MG63 (cell line): ENCODE results near the gene MTHFD1L. TPM values are rescaled to one million over a fixed set of nuclear protein-coding genes. Genes with fewer than 3 reads are reported as not detected.
"Not testable (repeated sequence)": the region's sequence is repeated elsewhere in the genome, so short reads cannot be mapped to it uniquely, and the experiment has no call there.

Experiments used
- DNase-seq: peaks from one replicate; pipeline ENCODE4 v3.0.0-alpha.2; 2020
- H3K27me3 ChIP-seq: fragments of 250-450 bp; sonication (Bioruptor Pico); 2 replicates; pipeline ENCODE4 v1.5.1; 2020; ENCODE audit warnings: mild to moderate bottlenecking, moderate library complexity
- H3K36me3 ChIP-seq: fragments of 250-450 bp; sonication (Bioruptor Pico); 2 replicates; pipeline ENCODE4 v1.5.1; 2020; ENCODE audit warnings: mild to moderate bottlenecking, moderate library complexity
- H3K4me3 ChIP-seq: fragments of 250-450 bp; sonication (Bioruptor Pico); 2 replicates; pipeline ENCODE4 v1.5.1; 2020; ENCODE audit warnings: mild to moderate bottlenecking, moderate library complexity
- H3K9me3 ChIP-seq: fragments of 250-450 bp; sonication (Bioruptor Pico); 2 replicates; pipeline ENCODE4 v1.5.1; 2020; ENCODE audit warnings: mild to moderate bottlenecking, moderate library complexity
- total RNA-seq: library from RNA; depleted of rRNA; stranded (reverse); fragments of >200 nt; shearing (Covaris generic); gene quantifications from 2 replicates; pipeline ENCODE4 v1.2.3, GENCODE V29; 2014; ENCODE audit warnings: low replicate concordance

Gene MTHFD1L
- total RNA-seq, 1 experiment from 2014 or later, result 64.8 TPM

DNA sequence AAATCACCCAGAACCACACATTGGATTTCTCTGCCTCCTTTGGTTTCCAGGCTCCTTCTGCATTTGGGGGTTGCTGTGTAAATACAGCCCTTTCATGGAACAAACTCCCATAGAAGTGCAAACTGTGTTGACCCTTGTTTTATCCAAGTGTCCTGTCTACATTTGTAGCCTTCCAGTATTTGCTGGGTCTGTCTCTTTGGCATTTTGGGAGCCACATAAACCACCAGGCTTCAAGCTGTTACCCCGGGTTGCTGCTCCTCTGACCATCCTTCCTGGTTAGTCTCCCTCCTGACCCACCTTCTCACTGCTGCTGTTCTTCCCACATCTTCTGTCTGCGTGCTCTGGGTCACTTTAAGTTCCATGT lies 7.6 kb upstream of the MTHFD1L start:
- Histone ChIP-seq H3K27me3 (no peaks in the 10 kb centered on the region), H3K9me3 (peaks cover 3% of the 10 kb centered on the region; the same call in 1 of the 2 replicates), H3K4me3 (no peak overlapping the region), H3K36me3 (no peaks in the 10 kb centered on the region)
- DNase-seq, result no peak

DNA sequence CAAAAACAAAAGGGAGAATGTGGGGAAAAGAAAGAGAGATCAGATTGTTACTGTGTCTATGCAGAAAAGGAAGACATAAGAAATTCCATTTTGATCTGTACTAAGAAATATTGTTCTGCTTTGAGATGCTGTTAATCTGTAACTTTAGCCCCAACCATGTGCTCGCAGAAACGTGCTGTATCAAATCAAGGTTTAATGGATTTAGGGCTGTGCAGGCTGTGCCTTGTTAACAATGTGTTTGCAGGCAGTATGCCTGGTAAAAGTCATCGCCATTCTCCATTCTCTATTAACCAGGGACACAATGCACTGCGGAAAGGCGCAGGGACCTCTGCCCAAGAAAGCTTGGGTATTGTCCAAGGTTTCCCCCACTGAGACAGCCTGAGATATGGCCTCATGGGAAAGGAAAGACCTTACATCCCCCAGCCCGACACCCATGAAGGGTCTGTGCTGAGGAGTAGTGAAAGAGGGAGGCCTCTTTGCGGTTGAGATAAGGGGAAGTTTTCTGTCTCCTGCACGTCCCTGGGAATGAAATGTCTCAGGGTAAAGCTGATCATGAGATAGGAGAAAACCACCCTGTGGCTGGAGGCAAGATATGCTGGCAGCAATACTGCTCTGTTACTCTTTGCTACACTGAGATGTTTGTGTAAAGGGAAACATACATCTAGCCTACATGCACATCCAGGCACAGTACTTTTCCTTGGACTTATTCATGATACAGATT lies 3.9 kb upstream of the MTHFD1L start:
- DNase-seq, H3K9me3 ChIP-seq, H3K4me3 ChIP-seq, H3K36me3 ChIP-seq, H3K27me3 ChIP-seq: not testable (repeated sequence)

DNA sequence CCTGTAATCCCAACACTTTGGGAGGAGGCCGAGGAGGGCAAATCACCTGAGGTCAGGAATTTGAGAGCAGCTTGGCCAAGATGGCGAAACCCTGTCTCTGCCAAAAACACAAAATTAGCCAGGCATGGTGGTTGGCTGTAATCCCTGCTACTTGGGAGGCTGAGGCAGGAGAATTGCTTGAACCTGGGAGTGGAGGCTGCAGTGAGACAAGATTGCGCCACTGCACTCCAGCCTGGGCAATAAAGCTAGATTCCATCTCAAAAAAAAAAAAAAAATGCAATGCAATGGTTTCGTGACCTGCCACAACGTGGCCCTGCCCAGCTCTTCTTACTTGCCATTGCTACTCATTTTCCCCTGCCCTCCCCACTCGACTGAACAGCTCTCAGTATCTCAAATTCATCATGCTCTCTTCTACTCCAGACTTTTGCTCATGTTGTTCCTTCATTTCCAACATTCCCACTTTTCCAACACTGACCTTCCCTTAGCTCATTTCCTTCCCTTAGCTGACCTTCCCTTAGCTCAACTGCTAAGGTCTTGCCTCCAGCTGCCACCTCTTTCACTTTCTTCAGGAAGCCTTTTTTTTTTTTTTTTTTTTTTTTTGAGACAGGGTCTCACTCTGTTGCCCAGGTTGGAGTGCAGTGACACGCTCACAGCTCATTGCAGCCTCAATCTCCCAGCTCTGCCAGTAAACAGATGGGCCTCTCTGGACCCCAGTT lies 2.1 kb upstream of the MTHFD1L start:
- DNase-seq, result no peak

DNA sequence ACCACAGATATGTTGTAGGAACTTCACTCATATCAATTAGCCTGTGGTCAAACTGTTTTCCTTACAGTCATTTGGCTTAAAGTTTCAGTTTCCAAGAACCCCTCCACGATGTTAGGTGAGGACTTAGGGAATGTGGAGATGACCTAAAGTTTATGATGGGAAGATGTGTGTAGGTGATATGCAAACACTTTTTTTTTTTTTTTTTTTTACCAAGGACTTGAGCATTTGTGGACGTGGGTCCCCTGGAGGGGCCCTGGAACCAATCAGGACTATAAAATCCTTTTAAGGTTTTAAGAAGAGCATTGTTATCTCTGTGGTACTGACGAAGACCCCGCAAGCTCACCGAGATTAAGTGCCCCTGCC lies 478 bp upstream of the MTHFD1L start:
- no peak for DNase-seq
- peaks cover 32% of the 10 kb centered on the region for H3K36me3 ChIP-seq

More for the DNA sequence above, 2.1 kb upstream of the MTHFD1L start:
- H3K36me3 ChIP-seq, result peaks cover 20% of the 10 kb centered on the region
- no peaks in the 10 kb centered on the region; the same call in 1 of the 2 replicates for H3K9me3 ChIP-seq
- no peaks in the 10 kb centered on the region for H3K27me3 ChIP-seq
- H3K4me3 ChIP-seq, result no peak overlapping the region

DNA sequence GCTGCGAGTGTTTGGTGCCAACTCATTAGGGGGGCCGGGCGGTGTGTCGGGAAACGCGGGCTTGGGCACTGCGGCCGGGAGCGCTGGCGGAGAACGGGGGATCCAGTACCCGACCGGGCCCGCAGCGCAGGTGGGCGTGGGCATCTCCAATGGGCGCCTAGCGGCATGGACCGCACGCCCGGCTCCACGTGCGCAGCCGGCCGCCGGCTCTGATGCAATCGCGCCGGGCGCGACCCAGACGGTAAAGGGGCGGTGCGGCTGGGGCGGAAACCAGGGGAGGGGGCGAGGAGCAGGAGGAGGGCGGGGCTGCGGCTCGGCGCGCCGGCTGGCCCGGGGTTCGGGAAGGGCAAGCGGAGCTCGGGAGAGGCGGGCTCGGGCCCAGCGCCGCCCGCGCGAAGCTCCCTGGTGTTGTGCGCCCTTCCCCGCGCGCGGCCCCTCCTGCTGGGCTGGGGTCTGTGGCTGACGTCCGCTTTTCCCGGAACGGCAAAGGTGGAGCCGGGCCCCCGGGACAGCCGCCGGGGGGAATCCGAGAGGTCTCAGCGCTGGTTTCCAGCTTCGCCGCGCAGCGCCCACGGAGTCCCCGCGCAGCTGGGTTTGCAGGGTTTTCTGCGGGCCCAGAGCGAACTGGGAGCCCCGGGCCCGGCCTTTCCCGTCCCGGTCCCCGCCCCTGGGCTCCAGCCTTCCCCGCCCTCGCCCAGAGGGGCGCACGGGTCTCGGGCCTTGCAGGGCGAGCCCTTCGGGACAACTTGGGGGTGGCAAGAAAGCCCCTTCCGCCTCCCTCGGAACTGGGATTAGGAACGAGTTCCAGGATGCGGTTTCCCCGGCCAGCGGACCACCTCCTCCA lies 867 bp downstream of the MTHFD1L start:
- peak; percentile 93 for DNase-seq
- Histone ChIP-seq H3K9me3 (no peaks in the 10 kb centered on the region), H3K36me3 (peaks cover 33% of the 10 kb centered on the region), H3K27me3 (no peaks in the 10 kb centered on the region), H3K4me3 (peak overlapping the region; percentile 90)

More for the DNA sequence above, 478 bp upstream of the MTHFD1L start:
- Histone ChIP-seq H3K9me3 (no peaks in the 10 kb centered on the region), H3K4me3 (peak overlapping the region; percentile 90), H3K27me3 (no peaks in the 10 kb centered on the region)

DNA sequence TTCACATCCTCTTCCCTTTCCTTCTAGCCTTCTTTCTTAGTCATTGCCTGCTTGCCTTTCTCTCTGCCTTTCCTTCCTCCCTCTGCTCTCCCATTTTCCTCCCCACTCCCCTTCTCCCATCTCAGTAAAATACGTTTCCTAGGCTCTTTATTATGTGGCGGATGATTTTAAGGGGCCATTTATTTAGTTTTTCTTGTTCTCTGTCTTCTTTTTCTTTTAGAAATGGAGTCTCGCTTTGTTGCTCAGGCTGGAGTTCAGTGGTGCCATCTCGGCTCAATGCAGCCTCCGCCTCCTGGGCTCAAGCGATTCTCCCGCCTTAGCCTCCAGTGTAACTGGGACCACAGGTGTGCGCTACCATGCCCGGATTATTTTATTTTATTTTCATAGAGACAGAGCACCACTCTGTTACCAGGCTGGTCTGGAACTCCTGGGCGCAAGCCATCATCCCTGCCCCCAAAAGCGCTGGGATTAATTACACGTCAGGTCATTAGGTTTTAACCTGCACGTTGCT lies 1.5 kb downstream of the MTHFD1L start:
- Histone ChIP-seq H3K27me3 (no peaks in the 10 kb centered on the region), H3K9me3 (no peaks in the 10 kb centered on the region)

DNA sequence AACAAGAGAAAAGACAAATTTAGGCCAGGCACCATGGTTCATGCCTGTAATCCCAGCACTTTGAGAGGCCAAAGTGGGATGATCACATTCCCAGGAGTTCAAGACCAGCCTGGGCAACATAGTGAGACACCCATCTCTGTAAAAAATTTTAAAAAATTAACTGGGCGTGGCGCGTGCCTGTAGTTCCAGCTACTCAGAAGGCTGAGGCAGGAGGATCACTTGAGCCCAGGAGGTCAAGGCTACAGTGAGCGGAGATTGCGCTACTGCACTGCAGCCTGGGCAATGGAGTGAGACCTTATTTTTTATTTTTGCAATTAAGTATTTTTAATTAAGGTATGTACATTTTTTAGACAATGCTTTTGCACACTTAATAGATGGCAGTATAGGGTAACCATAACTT lies 3.3 kb downstream of the MTHFD1L start:
- no peaks in the 10 kb centered on the region for H3K27me3 ChIP-seq
- no peak for DNase-seq

More for the DNA sequence above, 1.5 kb downstream of the MTHFD1L start:
- no peak for DNase-seq
- peaks cover 35% of the 10 kb centered on the region for H3K36me3 ChIP-seq
- peak overlapping the region; percentile 90 for H3K4me3 ChIP-seq

DNA sequence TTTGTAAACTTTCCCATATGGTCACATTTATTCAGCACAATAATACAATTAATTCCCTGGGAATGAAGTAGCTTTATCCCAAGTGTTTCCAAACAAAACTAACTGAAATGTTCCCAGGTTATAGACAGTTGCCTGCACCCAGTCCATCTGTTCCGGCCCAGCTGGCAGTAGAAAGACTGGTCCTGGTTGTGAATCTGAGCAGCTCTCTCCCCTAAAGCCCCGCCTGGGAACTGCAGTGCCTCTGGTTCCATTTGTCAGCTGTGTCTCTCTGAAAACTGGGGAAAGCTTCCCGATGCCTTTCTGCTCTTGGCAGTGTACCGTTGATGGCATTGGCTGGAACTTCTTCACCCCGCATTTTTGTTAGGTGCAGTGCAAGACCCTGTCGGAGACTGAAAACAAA lies 8.7 kb downstream of the MTHFD1L start:
- Histone ChIP-seq H3K9me3 (no peaks in the 10 kb centered on the region), H3K27me3 (no peaks in the 10 kb centered on the region), H3K4me3 (no peak overlapping the region), H3K36me3 (peaks cover 51% of the 10 kb centered on the region)
- DNase-seq, result no peak

More for the DNA sequence above, 3.3 kb downstream of the MTHFD1L start:
- H3K9me3 ChIP-seq, result no peaks in the 10 kb centered on the region
- peaks cover 44% of the 10 kb centered on the region for H3K36me3 ChIP-seq
- no peak overlapping the region for H3K4me3 ChIP-seq

DNA sequence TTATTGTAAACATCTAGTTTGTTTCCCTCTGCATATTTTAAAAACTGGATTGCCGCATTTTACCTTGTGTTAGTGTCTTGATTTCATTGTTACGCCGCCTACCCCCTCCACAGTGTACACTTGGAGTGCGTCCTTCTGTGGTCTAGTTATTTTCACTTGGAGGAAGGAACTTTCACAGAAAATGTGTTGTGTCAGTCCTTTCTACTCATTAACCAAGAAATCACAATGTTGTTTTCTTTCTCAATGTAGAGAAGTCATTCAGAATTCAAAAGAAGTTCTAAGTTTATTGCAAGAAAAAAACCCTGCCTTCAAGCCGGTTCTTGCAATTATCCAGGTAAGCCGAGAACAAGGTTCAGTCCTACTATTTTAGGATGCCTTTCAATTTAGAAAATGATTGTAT lies 10.3 kb downstream of the MTHFD1L start:
- no peak for DNase-seq
- Histone ChIP-seq H3K27me3 (no peaks in the 10 kb centered on the region), H3K9me3 (no peaks in the 10 kb centered on the region), H3K4me3 (no peak overlapping the region), H3K36me3 (peaks cover 59% of the 10 kb centered on the region)

DNA sequence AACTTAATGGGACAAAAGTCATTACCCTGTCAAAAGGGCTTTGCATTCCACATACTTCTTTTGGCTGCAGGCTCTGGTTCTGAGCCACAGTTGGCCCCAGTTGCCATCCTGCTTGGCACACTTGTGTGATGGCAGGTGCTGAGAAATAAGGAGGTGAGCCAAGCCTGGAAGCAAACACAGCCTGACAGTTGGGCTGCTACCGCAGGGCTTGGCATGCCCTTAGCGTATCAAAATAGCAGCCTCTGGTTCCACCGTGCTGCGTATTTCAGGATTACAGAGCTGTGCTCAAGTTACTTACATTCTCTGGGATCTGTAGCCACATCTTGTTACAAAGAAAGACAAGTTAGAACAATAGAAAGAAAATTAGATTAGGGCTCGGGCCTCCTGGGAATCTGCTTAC lies 11.1 kb downstream of the MTHFD1L start:
- no peak overlapping the region for H3K4me3 ChIP-seq
- no peaks in the 10 kb centered on the region for H3K9me3 ChIP-seq
- DNase-seq, result peak; percentile 89
- H3K27me3 ChIP-seq, result no peaks in the 10 kb centered on the region
- peaks cover 63% of the 10 kb centered on the region for H3K36me3 ChIP-seq

DNA sequence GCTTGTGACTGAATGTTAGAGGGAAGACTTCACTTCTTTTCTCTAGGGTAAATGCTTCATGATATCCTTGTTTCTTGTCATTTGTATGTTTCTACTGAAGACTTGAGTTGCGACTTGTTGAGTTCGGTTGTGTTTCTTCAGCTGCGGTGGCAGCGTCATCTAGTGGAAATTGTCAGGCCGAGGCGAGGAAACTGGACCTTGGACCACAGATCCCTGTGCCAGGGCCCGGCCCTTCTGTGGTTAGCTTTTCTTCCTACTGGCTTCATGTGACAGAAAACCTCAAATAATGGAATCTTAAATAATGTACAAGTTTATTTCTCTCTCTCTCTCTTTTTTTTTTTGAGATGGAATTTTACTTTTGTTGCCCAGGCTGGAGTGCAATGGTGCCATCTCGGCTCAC lies 12.4 kb downstream of the MTHFD1L start:
- Histone ChIP-seq H3K4me3 (no peak overlapping the region), H3K36me3 (peaks cover 52% of the 10 kb centered on the region), H3K27me3 (no peaks in the 10 kb centered on the region), H3K9me3 (no peaks in the 10 kb centered on the region)
- DNase-seq, result no peak

DNA sequence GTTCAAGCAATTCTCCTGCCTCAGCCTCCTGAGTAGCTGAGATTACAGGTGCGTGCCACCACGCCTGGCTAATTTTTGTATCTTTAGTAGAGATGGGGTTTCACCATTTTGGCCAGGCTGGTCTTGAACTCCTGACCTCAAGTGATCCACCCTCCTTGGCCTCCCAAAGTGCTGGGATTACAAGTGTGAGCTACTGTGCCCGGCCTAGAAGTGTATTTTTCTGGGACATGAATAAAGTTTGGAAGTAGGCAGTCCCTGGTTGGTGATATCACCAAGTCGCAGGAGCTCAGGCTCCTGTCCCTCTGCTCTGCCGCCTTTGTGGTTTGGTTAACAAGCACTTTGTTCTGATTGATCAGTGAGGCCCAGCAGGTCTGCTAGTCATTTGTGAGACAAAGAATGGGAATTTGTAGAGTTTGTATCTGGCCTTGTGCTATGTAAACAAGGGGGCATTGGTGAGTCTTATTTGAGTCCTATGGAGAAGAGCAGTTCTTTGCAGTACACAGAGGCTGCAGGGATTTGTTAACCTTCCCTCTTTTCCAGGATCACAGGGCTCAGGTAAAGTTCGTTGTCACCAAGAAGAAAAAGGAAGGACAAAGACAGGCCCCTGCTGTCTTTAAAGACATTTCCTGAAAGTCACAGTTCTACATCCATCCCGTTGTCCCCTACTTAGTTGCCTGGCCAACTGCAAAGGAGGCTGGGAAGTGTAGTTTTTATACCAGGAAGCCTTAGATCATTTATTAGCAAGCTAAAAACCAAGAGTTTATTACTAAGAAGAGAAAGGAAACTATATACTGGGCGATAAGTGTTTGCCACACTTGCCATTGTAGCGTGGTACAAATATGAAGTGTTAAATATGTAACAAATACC lies 13.1 kb downstream of the MTHFD1L start:
- no peaks in the 10 kb centered on the region for H3K27me3 ChIP-seq

DNA sequence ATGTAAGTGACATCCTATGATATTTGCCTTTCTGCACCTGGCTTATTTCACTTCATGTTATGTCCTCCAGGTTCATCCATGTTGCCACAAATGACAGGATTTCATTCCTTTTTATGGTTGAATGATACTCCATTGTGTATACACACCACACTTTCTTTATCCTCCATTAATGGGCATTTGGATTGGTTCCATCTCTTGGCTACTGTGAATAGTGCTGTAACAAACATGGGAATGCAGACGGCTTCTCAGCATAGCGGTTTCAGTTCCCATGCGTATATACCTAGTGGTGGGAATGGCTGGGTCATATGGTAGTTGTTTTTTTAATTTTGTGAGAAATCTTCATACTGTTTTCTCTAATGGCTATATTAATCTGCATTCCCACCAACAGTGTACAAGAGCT lies 14.8 kb downstream of the MTHFD1L start:
- DNase-seq, result no peak
- peaks cover 67% of the 10 kb centered on the region for H3K36me3 ChIP-seq

More for the DNA sequence above, 13.1 kb downstream of the MTHFD1L start:
- no peak overlapping the region for H3K4me3 ChIP-seq
- peaks cover 58% of the 10 kb centered on the region for H3K36me3 ChIP-seq
- no peaks in the 10 kb centered on the region for H3K9me3 ChIP-seq
- DNase-seq, result no peak

DNA sequence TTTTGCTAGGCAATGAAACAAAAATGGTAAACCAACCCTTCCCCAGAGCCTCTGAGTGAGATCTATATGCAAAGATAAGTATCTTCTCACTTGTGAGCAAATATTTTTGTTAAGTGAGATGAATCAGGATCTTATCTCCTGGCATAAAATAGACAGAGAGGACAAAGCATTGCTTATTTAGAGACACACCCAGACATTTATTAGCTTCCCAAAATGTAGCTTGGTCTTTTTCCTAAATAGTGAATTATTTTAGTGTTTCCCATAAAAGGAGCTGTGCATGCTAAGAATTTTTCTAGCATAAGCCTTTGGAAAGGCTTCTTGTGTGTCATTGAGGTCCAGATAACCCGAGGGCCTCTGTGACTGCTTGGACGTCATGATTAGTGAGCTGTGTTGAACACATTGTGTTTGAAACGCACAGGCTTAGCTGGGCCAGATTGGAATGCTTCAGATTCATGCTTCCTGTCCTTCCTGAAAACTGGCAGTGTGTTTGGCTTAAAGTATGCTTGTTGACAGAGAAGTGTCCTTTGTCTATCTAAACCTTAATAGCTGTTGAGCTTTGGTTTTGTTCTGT lies 16.5 kb downstream of the MTHFD1L start:
- Histone ChIP-seq H3K9me3 (no peaks in the 10 kb centered on the region), H3K27me3 (no peaks in the 10 kb centered on the region), H3K4me3 (no peak overlapping the region), H3K36me3 (peaks cover 73% of the 10 kb centered on the region)
- peak; percentile 88 for DNase-seq

More for the DNA sequence above, 14.8 kb downstream of the MTHFD1L start:
- Histone ChIP-seq H3K9me3 (no peaks in the 10 kb centered on the region), H3K27me3 (no peaks in the 10 kb centered on the region), H3K4me3 (no peak overlapping the region)

DNA sequence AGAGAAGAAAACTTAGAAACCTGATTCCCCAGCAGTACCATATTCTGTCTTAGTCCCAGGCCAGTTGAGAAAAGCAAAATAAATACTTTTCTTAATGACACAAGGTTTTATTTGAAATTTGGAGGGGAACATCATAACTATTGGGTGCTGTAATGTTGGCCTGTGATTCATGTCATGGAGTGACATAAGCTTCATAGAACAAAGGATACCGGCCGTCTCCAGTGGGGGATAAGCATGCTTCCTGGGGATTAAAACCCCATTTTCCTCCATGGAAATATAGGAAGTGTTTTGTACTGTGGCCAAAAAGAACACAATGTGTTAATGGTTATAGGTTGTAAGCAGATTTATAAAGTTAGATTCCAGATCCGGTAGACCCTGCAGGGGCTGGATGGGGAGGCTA lies 18.0 kb downstream of the MTHFD1L start:
- H3K27me3 ChIP-seq, result no peaks in the 10 kb centered on the region
- no peak for DNase-seq
- H3K36me3 ChIP-seq, result peaks cover 74% of the 10 kb centered on the region
- no peaks in the 10 kb centered on the region for H3K9me3 ChIP-seq
- no peak overlapping the region for H3K4me3 ChIP-seq

DNA sequence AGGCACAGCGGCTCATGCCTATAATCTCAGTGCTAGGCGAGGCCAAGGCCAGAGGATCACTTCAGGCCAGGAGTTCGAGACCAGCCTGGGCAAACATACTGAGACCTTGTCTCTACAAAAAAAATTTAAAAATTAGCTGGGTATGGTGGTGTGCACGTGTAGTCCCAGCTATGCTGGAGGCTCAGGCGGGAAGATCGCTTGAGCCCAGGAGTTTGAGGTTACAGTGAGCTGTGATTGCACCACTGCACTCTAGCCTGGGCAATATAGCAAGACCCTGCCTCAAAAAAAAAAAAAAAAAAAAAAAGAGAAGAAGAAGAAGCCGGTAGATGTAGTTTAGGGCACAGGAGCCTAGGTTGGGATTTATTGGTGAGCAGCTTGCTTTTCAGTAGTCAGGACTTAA lies 20.7 kb downstream of the MTHFD1L start:
- Histone ChIP-seq H3K9me3 (no peaks in the 10 kb centered on the region), H3K36me3 (peaks cover 68% of the 10 kb centered on the region), H3K27me3 (no peaks in the 10 kb centered on the region), H3K4me3 (no peak overlapping the region)
- no peak for DNase-seq
